HepG2 (cell line): ENCODE results near the gene CDH1. TPM values are rescaled to one million over a fixed set of nuclear protein-coding genes. Genes with fewer than 3 reads are reported as not detected.

ENCODE experiments used
- GABPB1 ChIP-seq: IDR thresholded peaks from 2 replicates; pipeline ENCODE4 v1.6.1; 2016; ENCODE audit warnings: mild to moderate bottlenecking, missing genetic modification reagents, moderate library complexity, missing compliant biosample characterization
- KIAA2018 ChIP-seq: sonication (generic); formaldehyde crosslinking; IDR thresholded peaks from 2 replicates; pipeline ENCODE4 v1.5.0; 2020; ENCODE audit warnings: mild to moderate bottlenecking, missing genetic modification reagents, borderline replicate concordance
- ZBTB38 ChIP-seq: sonication (generic); formaldehyde crosslinking; IDR thresholded peaks from 2 replicates; pipeline ENCODE4 v1.5.1; 2020; ENCODE audit warnings: mild to moderate bottlenecking, missing genetic modification reagents
- ZIK1 ChIP-seq: sonication (generic); formaldehyde crosslinking; IDR thresholded peaks from 2 replicates; pipeline ENCODE4 v1.5.0; 2020; ENCODE audit warnings: mild to moderate bottlenecking, low read depth, missing genetic modification reagents, borderline replicate concordance
- ZNF256 ChIP-seq: sonication (generic); formaldehyde crosslinking; conservative IDR thresholded peaks from 2 replicates; pipeline ENCODE4 v1.4.0; 2020; ENCODE audit warnings: missing genetic modification reagents
- ZNF264 ChIP-seq: sonication (generic); formaldehyde crosslinking; IDR thresholded peaks from 2 replicates; pipeline ENCODE4 v1.4.0; 2020; ENCODE audit warnings: missing genetic modification reagents
- ZNF557 ChIP-seq: sonication (generic); formaldehyde crosslinking; IDR thresholded peaks from 2 replicates; pipeline ENCODE4 v1.4.0; 2020; ENCODE audit warnings: missing genetic modification reagents
- ZNF782 ChIP-seq: sonication (generic); formaldehyde crosslinking; IDR thresholded peaks from 2 replicates; pipeline ENCODE4 v1.4.0; 2020; ENCODE audit warnings: missing genetic modification reagents, mild to moderate bottlenecking, borderline replicate concordance
- polyA plus RNA-seq, 8 experiments: library from polyadenylated mRNA; depleted of rRNA in 3 of 8; stranded (reverse) in 7 of 8; unstranded in 1 of 8; fragments of >200 nt; fragmentation: Illumina TruSeq in 4 of 8; extraction: Trizol in 4 of 8; gene quantifications; 2 replicates each; pipeline versions ENCODE4 v1.2.1 to v1.2.3, GENCODE V29; 2011 to 2016; ENCODE audit warnings: low read depth in 4 of 8, missing spikeins in 1 of 8, mixed read lengths in 1 of 8; ENCODE audit not compliant: insufficient read depth in 1 of 8
- total RNA-seq, 5 experiments: library from RNA; depleted of rRNA; stranded (reverse); fragments of >200 nt; fragmentation: Illumina TruSeq; extraction: Trizol; gene quantifications; 2 replicates each; pipeline ENCODE4 v1.2.3, GENCODE V29; 2016; ENCODE audit warnings: low read depth in 1 of 5

The CDH1 gene
- total and polyA plus RNA-seq, 2 of the 13 experiments (the other 11 are each of a cell fraction or from before 2014, with no cell fraction given) = 0.95 to 9.8 TPM

GRCh38 chr16:68793401-68793857 is 56.3 kb downstream of the CDH1 start (continued):
- TF ChIP-seq KIAA2018 (CRISPR knock-in tag) (0 out of 2 replicates have a peak, but pooled peaks have one; percentile 48), ZNF782 (0 out of 2 replicates have a peak, but pooled peaks have one; percentile 3), ZBTB38 (CRISPR knock-in tag) (0 out of 2 replicates have a peak, but pooled peaks have one; percentile 43), ZNF264 (CRISPR knock-in tag) (no peak), GABPB1 (CRISPR knock-in tag) (peak; percentile 8; the same call in 1 of the 2 replicates), ZIK1 (CRISPR knock-in tag) (0 out of 2 replicates have a peak, but pooled peaks have one; percentile 18), ZNF557 (0 out of 2 replicates have a peak, but pooled peaks have one; percentile 29), ZNF256 (CRISPR knock-in tag) (peak; percentile 70; the same call in 1 of the 2 replicates)
